Measurements from ENCODE around the gene ADAMTS12.

The ADAMTS12 gene

DNA sequence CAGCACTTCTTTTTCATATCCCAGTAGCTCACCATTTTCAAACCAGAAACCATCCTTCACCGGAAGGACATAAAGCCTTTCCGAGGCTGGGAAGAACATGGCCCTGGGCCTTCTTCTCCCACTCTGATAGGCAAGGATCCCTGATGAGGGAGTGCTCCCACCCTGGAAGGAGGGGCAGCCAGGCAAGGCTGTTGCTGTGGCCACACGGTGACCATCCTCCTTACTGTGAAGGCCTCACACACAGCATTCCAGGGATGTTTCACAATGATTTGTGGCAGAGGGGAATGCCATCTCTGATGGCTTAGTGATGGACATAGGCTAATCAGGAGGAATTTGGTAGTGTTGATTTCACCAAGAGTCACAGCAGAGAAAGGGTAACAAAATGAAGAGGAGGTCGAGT is 130.7 kb downstream of the ADAMTS12 start:
- DNase-seq (ENCODE audit: low read depth): no peak

DNA sequence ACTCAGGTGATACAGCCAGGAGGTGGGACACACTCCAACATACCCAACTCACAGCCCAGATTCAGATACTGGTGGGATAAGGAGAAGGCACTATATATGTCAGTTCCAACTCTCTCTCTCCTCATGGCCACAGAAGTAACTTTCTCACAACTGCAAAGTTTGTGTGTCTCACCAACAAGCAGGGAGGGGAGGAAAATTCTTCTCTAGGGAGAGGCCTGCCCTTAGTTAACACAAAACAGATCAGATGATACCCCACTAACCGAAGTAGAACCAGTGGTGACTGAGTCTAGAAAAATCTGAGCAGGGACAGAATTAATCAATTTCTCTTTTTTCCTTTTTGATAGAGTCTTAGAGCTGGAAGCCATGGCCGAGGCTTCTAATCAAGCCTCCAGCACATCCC is 133.1 kb downstream of the ADAMTS12 start:
- DNase-seq (ENCODE audit: low read depth): no peak

DNA sequence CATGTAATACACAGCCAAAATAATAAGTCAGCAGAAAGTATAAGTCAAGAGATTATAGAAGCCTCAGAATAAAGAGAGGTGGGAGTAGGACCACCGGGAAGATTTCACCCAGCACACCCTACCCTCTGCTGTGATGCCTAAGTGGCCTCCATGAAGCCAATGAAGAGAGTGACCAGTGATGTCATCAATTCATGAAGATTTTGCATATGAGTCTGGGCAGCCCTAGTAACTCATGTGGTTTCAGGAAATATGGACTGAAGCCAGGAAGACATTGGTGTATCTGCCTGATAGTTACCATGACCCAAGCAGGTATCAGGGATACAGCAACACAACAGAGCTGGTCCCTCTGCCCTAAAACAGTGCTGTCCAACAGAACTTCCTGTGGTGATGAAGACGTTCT is 135.3 kb downstream of the ADAMTS12 start:
- DNase-seq (ENCODE audit: low read depth): no peak

GRCh38 chr5:33755231-33755630 is 136.6 kb downstream of the ADAMTS12 start:
- DNase-seq (ENCODE audit: low read depth): no peak

GRCh38 chr5:33753704-33754103 is 138.1 kb downstream of the ADAMTS12 start:
- DNase-seq (ENCODE audit: low read depth): no peak

DNA sequence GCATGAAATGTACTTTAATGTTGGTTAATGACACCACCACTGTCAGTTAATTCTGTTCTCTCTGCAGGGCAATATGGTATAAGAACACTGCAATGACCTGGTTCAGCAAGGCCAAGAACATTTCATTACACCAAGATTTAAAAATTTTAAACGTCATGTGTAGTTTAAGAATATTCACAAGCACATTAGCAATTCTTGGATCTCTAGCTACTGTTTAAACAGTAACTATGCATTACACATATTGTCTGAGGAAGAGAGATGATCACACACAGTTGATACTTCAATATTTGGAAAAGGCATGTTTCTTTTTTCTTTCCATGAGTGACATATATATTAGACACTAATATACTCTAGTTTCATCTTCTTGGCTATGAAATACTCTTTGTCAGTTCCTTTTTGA is 143.0 kb downstream of the ADAMTS12 start:
- no peak for DNase-seq (ENCODE audit: low read depth)

GRCh38 chr5:33745101-33745770 is 146.6 kb downstream of the ADAMTS12 start:
- no peak for DNase-seq (ENCODE audit: low read depth)

GRCh38 chr5:33743099-33743498 is 148.7 kb downstream of the ADAMTS12 start:
- DNase-seq (ENCODE audit: low read depth): no peak

- no peak for DNase-seq (ENCODE audit: low read depth)
Observed at GRCh38 chr5:33742181-33742580, 149.6 kb downstream of the ADAMTS12 start.

DNA sequence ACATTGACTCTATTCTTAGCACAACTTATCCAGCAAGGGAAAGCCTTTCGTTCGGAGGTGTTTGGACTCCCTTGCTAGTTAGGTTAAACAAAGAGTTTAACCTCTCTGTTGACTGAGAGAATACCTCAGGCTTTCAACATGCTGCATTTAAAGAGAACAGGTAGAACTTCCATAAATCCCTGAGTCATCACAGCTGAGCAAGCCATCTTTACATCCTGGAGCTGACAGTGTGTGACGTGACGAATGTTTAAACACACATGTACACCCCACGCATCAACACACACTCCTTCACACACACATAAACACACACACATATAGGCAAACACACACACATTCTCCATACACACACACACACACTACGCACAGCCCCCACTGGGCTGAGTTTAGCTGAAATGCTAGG is 152.8 kb downstream of the ADAMTS12 start:
- no peak for DNase-seq (ENCODE audit: low read depth)

GRCh38 chr5:33738097-33738496 is 153.7 kb downstream of the ADAMTS12 start:
- DNase-seq (ENCODE audit: low read depth): no peak

DNA sequence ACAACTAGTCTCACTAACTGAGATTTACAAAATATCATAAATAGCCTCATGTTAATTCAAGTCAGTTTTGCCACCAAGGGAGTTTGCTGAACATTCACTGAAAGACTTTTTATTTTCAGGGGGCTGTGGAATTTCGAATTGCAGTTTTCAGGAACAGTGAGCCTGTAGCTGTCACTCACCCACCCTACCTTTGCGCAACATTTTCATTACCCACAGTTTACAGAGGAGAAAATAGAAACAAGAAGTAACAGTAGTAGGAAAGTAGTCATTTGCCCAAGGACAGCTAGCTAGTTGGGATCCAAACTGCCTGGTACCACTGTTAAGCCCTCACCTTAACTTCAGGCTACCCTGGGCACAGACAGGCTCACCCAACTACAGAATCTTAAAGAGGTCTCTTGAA is 154.1 kb downstream of the ADAMTS12 start:
- no peak for DNase-seq (ENCODE audit: low read depth)

- DNase-seq (ENCODE audit: low read depth): no peak
Observed at GRCh38 chr5:33737284-33737683, 154.5 kb downstream of the ADAMTS12 start.

DNA sequence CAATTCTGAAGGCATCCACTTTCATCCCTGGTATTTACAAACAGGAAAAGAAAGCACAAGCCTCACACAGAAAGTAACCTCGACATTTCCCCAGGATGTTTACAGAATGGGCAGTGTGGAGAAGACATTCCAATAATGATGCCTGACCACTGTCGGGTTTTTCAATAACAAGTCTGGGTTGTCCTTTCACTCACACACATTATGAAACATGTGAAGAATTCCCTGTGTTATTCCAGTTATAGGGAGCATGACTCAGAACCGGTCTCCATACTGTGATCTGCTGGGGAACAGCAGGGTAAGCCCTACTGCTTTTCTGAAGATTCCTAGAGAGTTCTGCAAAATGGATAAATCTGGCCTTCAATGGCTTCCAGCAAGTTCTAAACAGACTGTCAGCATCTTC is 155.3 kb downstream of the ADAMTS12 start:
- no peak for DNase-seq (ENCODE audit: low read depth)

- no peak for DNase-seq (ENCODE audit: low read depth)
Observed at GRCh38 chr5:33735072-33735471, 156.7 kb downstream of the ADAMTS12 start.

- no peak for DNase-seq (ENCODE audit: low read depth)
Observed at GRCh38 chr5:33734537-33734936, 157.3 kb downstream of the ADAMTS12 start.

DNA sequence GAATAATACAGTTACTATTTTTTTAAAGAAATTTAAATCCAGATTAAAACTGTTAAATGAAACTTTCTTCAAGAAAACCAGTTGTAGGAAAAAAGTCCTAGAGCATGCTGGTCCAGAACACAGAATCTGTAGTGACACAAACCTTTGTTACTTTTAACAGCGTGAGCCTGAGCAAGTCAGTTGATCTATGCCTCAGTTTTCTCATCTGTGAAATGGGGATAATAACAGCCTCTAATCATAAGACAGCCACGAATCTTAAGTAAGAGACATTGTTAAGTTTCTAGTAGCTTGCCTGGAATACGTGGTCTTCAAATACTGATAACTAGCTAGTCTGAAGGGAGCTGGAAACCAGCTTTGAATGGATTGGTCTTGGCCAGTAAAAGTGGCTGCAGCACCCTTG is 158.6 kb downstream of the ADAMTS12 start:
- no peak for DNase-seq (ENCODE audit: low read depth)

DNA sequence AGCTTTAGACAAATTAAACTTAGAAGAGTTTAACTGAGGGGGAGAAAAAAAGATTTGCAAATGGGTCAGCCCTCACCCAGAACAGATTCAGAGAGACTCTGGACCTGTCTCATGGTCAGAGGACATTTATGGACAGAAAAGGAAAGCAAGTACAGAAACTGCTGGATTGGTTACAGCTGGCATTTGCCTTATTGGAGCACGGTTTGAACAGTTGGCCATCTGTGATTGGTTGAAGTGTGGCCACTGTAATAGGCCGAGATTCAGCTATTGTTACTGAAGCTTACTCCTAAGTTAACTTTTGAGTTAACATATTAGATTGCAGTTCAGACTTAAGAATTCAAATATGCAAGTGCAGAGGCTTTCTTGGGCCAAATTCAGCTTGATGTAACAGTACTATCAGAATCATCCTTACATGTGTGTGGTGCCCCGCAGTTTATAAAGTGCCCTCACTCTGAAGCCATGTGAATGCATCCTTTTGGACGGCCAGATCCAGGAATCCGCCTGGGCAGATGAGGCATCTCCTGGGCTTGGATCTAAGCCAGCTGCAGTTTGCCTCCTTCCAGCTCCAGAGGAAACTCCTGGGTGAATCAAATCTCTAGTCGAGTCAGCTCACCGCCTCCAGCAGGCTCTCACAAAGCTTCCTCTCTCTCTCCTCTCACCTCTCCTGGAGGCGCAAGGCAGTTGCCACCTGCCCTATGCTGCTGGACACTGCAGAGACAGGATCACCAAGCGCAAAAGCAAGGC is 165.2 kb downstream of the ADAMTS12 start:
- no peak for DNase-seq (ENCODE audit: low read depth)

- no peak for DNase-seq (ENCODE audit: low read depth)
Observed at GRCh38 chr5:33725806-33726205, 166.0 kb downstream of the ADAMTS12 start.

DNA sequence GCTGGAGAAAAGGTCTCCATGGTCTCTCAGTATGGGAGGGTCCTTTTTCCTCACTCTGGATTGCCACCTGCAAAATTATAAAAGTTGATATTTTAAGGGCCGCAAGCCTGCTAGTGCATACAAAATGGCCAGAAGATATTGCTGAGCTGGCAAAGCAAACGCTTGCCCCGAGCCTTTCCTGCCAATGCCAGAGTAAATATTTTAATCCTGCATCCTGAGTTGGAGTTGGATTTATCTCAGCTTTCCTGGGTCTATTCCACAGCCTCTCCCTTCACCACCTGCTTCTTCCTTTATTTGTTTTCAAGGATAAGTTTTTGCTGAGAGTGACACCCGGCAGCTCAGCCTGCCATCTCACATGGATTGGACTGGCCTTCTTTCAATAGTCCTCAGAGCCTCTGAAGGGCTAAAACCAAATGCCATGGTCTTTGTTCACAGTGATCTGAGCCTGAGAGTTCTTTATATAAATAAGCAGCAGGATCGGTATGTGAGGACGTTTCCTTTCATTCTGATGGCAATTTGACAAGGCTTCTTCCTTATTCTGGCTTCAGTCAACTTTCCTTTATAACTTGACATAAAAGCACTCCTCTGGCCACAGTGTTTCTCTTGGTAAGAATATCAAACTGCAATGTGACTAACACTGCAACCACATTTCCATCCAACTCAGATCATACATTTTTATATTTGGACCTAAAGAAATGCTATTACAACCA is 170.1 kb downstream of the ADAMTS12 start:
- DNase-seq (ENCODE audit: low read depth): no peak

GRCh38 chr5:33720176-33720575 is 171.6 kb downstream of the ADAMTS12 start:
- no peak for DNase-seq (ENCODE audit: low read depth)

- DNase-seq (ENCODE audit: low read depth): no peak
Observed at GRCh38 chr5:33719769-33720168, 172.0 kb downstream of the ADAMTS12 start.

- DNase-seq (ENCODE audit: low read depth): no peak
Observed at GRCh38 chr5:33715661-33716060, 176.1 kb downstream of the ADAMTS12 start.

Measured in stimulated activated CD8-positive, alpha-beta memory T cell treated with anti-CD3 and anti-CD28 coated beads, Interleukin-15, amount 100 ng/mL, for 24 hours (primary cell).